Endometrial microvascular endothelial cells (primary cell): ENCODE results near the gene DENND6B. TPM values are rescaled to one million over a fixed set of nuclear protein-coding genes. Genes with fewer than 3 reads are reported as not detected.

Experiments used
- in situ Hi-C: cut with HindIII; loops from 2 replicates; pipeline ENCODE4 v1.10.0; 2017; ENCODE audit warnings: low sequenced_read_pairs, low pct_unique_long_range_greater_than_20kb; ENCODE audit errors: inconsistent ontology term
- total RNA-seq: library from RNA; depleted of rRNA; stranded (reverse); fragments of >200 nt; gene quantifications from one replicate; pipeline ENCODE4 v1.2.3, GENCODE V29; 2015; ENCODE audit errors: inconsistent ontology term

Gene DENND6B
- total RNA-seq, 1 donor from 2014 or later, result 1.2 TPM

DNA sequence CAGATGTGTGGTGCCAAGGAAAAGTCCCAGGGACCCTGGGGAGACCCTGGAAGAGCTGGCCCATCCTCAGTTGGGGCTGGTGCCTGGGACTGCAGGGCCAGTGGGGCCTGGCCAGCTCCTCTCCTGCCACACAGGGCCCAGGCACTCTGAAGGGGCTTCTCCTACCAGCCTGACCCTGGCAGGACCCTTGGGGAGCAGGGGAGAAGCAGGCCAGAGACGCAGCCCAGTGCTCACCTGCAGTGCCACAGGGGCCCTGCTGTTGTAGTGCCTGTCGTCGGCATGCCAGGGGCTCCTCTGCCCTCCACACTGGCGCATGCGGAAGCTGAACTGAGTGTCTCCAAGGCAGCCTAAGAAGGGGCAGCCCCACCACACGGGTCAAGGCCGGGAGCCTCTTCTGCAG is 9.1 kb downstream of the DENND6B start:
- in situ Hi-C loops, result no loop called here

DNA sequence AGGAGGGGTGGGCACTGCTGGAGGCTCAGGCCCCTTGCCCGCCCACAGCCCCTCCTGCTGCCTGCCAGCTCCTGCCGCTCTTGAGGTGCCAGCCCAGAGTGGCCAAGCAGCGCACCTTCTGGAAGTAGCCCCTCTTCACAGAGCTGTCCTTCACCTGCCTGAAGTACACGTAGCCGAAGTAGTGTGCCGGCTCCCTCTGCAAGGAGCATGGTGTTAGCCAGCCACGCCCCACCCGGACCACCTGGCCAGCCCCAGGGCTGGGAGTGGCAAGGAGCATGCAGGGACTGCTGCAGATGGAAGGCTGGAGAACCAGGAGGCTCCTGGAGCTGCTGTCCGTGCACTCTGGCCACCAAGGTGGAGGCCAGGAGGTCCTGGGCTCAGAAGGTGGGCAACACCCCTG is 9.6 kb downstream of the DENND6B start:
- in situ Hi-C loops, result no loop called here

DNA sequence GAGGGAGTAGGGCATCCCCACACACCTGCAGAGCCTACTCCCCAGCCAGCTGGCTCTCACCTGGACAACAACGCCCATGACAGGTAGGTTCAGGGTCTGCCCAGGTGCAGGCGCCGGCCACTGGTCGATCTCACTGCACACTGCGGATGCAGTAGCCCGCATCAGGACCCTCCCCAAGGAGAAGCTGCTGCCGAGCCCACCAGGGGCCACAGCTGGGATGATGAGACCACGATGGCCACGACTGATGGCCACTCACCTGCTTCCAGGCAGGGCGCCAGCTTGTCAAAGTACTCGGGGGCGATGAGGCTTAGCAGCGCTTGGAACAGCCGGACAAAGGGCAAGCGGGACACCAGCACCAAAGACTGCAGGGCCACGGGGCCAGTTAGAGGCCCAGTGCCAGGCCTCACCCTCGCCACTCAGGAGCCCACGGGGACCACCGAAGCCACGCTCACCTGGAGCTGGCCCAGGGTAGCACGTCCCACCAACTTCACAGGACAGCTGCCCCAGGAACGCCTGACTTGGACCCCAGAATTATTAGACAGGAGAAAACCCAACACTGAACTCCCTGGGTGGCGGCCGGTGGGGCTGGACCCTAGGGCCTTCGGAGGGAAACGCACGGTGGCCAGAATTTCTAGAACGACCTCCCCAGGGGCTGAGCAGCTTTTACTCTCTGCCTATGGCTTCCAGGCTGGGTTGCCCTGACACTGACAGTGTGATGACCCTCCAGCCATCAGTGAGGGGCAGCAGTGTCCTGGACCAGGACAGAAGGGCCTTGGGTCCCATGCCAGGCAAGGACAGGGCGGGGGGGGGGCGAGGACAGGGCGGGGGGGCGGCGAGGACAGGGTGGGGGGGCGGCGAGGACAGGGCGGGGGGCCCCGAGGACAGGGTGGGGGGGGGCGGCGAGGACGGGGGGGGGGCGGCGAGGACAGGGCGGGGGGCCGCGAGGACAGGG is 10.4 kb downstream of the DENND6B start:
- in situ Hi-C loops, result no loop called here

DNA sequence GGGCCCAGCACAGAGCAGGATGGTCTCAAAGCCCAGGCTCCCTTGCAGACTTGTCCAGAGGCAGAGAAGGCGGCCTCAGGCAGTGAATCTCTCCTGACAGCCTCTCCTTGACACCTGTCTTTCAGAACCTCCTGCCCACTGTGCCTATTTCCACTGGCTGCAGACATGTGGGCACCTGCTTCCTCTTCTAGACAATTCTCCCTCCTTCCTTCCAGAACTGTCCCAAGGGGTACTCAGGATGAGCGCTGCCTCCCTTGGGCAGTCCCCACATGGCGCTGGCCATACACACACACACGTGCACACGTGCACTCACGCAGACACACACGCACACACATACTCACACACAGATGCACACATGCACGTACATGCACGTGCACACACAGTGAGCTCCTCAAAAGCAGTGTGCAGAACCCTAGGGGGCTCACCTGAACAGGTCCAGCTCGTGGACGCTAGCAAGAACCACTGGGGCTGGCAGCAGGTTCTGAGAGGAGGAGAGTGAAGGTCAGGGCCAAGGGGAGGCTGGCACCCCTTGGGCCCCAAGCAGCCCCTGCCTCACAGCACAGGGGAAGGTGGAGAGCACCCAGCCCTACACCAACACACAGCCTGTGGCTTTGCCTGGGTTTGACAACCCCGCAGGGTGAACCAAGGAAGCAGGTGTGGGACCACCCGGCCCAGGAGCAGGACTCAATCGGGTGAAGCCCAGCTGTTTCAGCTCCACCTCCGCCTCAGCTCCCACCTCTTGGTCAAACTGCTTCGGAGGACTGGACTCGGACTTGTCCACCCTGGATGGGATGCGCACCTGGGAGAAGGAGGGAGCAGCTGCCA is 11.3 kb downstream of the DENND6B start:
- in situ Hi-C loops, result no loop called here

DNA sequence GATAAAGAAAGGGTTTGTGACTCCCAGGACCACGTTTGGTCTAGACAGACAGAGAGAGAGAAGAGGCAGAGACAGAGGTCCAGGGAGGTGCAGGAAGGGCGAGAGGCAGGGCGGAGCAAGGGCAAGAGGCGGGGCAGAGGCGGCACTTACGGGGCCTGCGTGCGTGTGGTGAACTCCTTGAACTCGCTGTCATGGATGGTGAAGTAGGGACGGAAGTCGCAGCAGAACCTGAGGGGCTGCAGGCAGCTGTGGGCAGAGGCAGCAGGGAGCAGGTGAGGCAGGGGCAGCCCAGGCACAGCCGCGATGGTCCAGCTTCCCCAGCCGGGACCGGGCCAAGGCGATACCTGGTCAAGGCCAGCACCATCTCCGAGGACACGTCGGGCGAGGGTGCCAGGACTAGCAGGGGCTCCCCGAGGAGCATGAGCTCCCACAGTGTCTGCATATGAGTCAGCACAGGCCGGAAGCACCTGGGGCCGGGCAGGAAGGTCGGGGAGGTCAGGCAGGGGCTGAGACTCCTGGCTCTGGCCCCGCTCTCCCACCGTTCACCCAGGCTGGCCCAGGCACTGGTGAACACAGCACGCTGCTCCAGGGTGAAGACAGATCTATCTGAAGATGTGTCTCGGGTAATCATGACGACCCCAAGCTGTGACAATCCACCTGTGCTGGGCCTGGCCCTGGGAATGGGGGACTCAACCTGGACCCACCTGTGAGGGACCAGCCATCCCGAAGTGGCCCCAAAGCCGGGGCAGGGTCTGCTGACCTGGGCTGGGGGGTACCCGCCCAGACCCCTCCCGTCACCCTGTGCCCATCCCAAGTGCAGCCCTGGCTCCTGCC is 12.1 kb downstream of the DENND6B start:
- in situ Hi-C loops, result no loop called here

DNA sequence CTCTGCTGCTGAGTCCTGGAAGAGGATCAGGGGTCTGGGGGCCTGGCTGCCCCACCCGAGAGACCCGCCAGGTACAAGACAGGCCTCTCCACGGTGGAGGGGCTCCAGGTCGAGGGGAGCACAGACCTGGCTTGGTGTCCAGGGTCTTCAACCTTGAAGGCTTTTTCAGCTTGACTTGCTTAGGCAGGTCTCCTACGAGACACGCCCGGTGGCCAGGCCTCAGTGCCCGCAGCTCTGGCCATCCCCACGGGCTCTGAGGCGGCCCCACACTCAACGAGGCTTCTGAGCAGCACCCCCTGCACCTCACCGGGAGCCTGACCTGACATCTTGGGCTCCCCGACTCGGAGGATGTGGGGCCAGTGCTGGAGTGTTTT is 12.7 kb downstream of the DENND6B start:
- in situ Hi-C loops, result no loop called here

DNA sequence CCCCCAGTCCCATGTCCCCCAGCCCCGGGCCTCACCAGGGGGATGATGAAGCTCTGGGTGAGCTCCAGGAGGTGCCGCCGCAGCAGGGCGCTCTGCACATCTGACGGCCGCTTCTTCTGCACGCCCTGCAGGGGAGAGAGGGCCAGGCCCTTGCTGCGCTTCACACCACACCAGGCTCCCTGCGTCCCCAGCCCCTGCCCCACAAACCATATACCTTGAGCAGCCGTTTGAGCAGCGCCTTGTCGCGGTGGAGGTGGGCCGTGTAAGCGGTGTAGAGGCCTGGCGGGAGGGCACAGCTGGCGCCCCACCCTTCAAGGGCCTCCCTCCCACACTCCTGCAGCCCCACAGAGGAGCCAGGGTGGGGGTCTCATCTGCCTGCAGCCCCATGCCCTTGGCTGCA is 13.2 kb downstream of the DENND6B start:
- in situ Hi-C loops, result no loop called here

DNA sequence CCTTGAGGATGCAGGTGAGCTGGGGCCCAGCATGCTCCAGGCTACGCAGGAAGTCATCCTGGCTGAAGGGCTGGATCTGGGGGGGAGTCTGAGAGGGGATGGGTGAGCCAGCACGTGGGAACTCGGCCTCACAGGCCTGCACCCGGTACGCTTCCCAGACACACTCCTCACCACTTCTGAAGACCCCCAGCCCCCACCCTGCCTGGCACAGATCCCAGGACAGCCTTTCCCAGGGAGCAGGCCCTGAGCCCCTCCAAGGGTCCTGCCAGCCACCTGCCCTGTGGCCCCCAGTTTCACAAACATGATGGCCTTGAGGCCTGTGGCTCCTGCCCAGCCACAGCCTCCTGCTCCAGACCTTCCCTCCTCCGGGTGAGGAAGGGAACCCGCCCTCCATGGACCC is 13.8 kb downstream of the DENND6B start:
- in situ Hi-C loops, result no loop called here

DNA sequence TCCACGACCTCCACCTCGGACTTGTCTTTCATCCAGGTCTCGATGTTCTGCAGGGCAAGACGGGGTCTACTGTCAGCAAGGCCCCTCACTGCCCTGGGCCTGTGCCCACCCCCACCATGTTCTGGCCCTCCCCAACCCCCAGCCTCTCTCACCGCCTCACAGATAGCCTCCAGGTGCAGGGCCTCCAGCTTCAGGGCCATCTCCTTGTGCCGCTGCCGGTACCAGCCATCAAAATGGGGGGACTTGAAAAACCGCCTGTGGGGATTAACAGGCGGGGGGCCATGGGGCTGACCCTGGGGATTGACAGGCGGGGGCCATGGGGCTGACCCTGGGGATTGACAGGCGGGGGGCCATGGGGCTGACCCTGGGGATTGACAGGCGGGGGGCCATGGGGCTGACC is 14.4 kb downstream of the DENND6B start:
- in situ Hi-C loops, result no loop called here

DNA sequence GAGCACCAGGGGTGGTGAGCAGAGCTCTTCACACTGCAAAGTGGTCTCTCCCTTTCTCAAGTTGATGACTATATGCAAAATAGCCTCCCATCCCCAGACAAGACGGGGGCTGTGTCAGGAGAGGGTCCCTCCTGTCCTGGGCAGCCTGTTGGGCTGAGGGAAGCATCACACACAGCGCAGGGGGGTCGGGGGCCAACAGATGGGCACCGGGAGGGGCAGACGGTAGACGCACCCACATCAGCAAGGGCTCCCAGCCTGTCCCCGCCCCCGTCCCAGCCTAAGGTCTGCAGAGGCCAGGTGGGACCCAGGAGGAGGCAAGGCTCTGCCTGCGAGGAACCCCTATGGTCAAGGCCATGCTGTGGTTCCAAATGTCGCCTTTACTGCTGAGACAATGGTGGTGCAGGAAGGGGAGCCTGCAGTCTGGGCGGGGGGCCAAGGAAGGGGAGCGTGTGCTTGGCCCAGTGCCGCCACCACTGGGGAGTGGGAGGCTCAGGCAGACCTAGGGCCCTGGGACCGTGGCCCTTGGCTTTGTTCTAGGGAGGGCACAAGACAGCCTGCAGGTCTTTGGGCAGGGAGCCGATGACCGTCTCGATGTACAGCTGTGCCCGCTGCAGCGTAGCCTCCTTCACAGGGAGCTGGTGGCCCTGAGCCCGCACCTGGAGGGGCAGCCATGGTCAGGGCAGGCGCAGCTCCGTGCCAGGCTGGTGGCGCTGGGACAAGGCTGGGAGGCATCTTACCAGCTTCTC is 15.0 kb downstream of the DENND6B start:
- in situ Hi-C loops, result no loop called here

DNA sequence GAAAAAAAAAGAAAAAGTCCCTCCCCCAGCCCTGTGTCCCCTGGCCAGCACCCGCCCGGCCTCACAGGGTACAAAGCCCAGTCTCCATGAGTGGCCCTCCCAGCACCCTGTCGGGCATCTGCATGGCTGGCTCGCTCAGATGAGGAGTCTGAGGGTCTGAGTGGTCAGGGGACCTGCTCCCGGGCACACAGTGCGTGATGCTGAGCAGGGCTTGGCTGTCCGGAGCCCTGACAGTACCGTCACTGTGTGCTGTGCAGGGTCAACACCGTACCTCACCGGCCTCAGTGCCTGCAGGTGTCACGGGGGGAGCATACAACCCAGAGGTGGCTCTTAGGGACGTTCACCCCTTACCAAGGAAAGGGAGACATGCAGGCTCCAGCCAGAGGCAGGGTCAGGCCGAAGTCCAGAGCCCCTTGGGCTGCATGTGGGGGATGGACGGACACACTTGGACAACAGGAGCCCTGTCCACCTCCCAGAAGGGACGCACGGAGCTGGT is 15.8 kb downstream of the DENND6B start:
- in situ Hi-C loops, result no loop called here

DNA sequence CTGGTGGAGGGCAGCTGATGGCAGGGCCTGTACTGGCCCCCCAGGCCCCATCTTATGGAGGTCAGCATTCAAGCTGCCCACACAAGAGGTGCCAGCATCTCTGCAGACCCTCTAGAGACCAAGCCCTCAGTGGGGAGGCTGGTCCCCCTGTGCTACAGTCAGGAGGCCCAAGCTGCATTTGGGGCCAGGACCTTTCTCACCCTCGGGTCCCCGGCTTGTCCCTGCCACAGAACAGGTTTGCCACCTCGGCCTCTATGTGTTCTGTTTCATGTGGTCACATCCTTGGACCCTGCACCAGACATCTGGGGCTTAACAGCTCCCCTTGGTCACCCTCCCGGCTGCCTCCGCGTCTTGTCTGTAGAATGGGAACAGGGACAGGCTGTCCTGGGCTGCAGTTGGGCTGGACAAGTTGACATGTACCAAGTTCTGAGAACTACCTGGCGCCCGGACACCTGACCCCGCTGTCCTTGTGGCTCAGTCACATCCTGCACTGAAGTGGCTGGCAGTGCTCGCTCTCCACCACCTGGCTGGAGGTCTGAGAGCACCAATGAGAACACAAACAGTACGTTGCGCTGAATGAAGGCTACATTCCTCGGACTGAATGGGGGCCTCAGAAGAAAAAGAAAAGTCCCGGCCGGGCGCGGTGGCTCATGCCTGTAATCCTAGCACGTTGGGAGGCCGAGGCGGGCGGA is 16.6 kb downstream of the DENND6B start:
- in situ Hi-C loops, result no loop called here

DNA sequence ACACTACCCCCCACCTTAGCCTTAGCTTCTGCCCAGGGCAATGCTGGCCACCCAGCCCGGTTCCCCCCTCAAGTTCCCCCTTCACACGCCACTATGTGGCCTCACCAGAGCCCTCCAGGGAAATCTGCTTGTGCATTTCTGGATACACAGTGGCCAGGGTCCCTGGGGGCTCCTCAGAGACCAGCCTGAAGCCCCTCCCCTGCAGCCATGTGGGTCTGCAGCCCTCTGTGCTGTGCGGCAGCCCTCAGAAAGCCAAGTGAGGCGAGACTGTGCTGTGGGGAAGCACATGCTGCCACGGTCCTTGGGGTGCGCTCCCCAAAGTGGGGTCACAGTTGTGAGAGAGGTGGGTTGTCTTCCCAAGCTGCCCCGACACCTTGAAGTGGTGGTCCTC is 17.2 kb downstream of the DENND6B start:
- in situ Hi-C loops, result no loop called here

DNA sequence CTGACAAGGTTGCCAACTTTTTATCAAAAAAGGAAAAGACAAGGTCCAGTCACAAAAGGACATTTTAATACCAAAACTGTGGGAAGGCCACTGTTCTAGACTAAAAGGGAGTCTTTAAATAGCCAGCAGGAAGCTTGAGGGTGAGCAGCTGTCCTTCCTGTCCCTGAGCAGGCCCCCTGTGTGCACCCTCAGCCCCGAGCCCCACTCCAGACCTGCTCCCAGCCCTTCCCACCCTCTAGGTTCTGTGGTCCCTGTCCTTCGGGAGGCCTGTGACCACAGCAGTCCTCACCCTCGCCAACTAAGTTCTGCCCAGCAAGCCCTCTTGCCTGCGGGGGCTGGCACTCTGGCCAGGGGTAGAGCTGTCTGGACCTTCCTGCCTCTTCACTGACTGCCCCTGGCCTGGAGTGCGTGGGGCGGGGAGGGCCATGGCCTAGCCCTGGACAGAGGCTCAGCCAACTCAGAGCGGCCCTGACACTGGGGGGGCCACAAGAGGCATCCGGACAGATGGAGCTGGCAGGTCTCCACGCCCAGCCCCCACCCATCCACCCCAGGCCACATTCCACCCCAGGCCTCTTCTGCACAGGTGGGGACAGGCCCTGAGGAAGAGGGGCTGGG is 17.7 kb downstream of the DENND6B start:
- in situ Hi-C loops, result no loop called here

DNA sequence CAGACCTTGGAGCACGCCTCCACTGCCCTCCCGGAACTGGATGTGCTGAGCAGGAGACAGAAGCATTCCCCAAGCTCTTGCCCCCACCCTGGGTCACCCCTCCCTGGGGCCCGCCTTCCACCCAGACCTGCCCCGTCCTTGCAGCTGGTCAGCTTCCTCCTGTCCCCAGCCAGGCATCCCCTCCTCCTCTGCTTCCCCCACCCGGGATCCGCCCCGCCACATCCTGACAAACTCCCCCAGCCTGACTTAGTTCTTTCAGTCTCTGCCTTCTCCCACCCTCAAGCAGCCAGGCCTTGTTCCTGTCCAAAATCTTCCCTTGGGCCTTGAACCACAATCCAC is 18.2 kb downstream of the DENND6B start:
- in situ Hi-C loops, result no loop called here

DNA sequence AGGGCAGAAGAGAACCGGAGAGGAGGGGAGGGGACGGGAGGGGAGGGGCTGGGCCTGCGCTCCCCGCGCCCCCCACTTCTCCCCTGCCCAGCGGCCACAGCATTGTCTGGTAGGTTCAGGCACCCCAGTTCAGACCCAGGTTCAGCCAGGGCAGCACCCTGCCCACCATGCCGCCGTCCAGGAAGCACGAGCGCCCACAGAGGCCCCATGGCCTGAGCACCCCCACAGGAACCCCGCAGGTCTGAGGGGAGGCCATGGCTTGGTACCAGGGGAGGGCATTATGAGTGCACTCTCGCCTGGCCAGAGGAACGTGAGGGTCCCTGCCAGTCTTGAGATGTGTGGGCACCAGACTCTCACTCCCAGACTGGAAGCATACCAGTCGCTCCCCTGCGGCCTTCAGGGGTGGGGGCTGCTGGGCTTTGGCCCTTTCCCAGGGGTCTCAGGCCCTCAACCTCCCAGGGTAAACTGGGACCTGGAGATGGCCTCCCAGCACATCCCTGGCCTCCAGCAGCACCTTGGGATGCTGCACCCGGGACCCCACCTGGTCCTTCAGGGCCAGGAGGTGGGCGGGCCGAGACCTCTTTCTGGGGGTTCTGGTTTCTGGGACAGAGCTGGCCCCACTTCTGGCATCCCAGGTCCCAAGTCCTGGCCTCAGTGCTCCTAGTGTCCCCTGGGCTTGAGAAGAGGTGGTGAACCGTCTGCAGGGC is 18.8 kb downstream of the DENND6B start:
- in situ Hi-C loops, result no loop called here
